LNCaP clone FGC (cell line): ENCODE measurements around the gene TOP3B.
A peak's percentile ranks its signal among the peaks of the same experiment; 100 is the strongest.
"Not testable (repeated sequence)": the region's sequence is repeated elsewhere in the genome, so short reads cannot be mapped to it uniquely, and the experiment has no call there.

Experiments used
- DNase-seq: peaks from one replicate; pipeline ENCODE4 v3.0.0-alpha.2; 2011; ENCODE audit warnings: low read depth
- H3K4me3 ChIP-seq: 2 replicates; pipeline ENCODE4 v1.5.1; 2011; ENCODE audit warnings: mild to moderate bottlenecking, low read depth, low read length, control low read depth
- TF ChIP-seq, protein P1 (sequence below): IDR thresholded peaks from 2 replicates; pipeline ENCODE4 v1.5.1; 2012; ENCODE audit warnings: mild to moderate bottlenecking; ENCODE audit not compliant: control insufficient read depth, insufficient read depth; ENCODE audit errors: extremely low read depth

The TOP3B gene

DNA sequence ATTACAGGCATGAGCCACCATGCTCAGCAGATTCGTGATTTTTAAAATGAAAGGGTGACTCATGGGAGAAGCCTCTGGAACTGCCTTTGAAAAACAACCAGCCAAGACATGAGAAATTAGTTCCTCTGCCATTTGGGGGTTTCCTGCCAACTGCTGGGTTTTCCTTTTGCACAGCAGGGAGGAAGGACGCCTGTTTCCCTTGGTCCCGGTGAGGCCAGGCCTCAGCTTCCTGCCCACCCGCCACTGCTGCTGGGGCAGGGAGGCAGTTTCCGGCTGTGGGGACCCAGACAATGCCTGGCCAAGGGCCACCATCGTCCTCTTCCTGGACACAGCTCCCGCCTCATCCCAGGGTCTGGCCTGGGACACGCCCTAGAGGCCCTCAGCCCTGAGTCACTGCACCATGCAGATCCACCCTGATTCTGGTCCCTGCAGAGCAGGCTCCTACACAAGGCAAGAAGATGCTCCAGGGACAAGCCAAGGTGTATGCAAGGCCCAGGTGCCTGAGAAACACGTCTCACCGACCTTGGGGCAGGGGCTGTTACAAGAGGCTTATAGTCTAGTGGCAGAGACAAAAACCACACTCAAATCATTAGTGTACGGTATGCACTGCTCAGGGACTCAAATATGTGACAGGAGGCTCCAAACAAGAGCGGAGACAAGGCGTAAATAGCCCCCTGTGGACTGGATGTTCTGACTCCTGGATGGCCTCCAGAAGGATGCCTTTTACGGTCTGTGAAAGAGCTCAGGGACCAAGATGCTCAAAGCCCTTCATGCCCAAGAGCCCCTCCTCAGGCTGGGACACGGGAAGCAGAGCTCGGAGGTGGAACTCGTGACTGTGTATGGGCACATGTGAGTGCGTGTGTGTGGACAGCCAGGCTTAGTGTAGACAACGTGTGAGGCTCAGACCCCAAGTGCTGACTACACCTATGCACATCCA is 39.9 kb downstream of the TOP3B start:
- DNase-seq: no peak
- TF ChIP-seq, protein P1, sequence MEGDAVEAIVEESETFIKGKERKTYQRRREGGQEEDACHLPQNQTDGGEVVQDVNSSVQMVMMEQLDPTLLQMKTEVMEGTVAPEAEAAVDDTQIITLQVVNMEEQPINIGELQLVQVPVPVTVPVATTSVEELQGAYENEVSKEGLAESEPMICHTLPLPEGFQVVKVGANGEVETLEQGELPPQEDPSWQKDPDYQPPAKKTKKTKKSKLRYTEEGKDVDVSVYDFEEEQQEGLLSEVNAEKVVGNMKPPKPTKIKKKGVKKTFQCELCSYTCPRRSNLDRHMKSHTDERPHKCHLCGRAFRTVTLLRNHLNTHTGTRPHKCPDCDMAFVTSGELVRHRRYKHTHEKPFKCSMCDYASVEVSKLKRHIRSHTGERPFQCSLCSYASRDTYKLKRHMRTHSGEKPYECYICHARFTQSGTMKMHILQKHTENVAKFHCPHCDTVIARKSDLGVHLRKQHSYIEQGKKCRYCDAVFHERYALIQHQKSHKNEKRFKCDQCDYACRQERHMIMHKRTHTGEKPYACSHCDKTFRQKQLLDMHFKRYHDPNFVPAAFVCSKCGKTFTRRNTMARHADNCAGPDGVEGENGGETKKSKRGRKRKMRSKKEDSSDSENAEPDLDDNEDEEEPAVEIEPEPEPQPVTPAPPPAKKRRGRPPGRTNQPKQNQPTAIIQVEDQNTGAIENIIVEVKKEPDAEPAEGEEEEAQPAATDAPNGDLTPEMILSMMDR: no peak
- H3K4me3 ChIP-seq: no peak overlapping the region

DNA sequence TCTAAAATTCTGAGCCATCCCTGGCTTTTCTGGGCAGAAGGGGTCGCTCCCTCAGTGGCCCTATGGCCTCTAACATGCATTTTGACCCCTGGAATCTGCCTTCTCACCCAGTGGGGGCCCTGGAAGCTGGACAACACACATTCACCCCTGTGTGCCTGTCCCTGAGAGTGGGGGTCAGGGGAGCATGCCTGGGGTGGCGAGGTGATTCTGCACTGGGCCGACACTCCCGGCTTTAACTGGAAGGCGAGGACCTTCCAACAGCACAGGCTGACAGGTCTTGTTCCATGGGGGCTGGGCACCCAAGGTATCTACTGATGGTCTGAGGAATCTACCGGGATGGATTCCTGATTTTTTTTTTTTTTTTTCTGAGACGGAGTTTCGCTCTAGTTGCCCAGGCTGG is 40.7 kb downstream of the TOP3B start:
- no peak overlapping the region for H3K4me3 ChIP-seq
- DNase-seq: no peak

DNA sequence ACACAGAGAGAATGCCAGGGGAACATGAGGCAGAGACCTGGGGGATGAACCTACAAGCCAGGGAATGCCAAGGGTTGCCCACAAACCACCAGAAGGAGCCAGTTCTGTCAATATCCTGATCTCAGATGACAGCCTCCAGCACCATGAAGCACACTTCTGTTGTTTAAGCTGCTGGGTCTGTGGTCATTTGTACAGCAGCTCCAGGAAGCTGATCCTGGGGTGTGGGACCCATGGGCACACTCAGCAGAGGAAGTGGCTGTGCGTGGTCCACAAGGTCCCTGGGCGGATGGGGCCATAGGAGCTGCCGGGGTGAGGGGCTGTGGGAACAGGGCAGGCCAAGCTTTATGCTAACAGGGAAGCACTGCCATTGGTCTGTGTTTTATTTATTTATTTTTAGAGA is 42.1 kb downstream of the TOP3B start:
- no peak overlapping the region for H3K4me3 ChIP-seq
- TF ChIP-seq, protein P1: no peak
- DNase-seq: no peak

More for the DNA sequence above, 40.7 kb downstream of the TOP3B start:
- TF ChIP-seq, protein P1: no peak

DNA sequence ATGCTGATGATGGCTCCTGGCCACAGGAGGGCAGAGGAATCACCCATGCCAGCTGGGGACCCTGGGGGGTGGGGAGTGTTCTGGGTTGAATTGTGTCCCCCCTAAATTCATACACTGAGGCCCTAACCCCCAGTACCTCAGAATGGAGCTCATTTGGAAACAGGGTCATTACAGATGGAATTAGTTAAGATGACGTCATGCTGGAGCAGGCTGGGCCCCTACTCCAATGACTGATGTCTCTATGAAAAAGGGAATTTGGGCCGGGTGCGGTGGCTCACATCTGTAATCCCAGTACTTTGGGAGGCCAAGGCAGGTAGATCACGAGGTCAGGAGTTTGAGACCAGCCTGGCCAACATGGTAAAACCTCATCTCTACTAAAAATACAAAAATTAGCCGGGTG is 42.7 kb downstream of the TOP3B start:
- not testable (repeated sequence) for H3K4me3 ChIP-seq, DNase-seq

DNA sequence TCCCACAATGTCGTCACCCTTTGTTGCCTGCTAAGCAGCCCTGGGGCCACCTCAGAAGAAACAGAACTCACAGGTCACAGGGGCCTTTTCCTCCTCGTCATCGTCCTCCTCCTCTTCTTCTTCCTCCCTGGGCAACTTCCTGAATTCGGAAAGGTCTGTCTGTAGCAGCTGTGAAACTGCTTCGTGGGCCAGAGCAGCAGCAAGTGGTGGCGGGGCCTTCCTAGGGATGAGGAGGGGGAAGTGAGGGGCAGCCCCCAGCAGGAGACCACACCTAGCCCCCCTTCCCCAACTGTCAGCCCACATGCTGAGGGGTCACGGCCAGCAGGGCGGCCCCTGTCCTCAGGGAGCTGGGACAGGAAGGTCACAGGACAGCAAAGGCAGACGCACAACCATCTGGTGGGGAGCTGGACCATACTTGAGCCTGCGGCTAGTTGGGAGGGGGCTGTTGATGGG is 43.1 kb downstream of the TOP3B start:
- no peak overlapping the region for H3K4me3 ChIP-seq
- DNase-seq: no peak
- TF ChIP-seq, protein P1: no peak

DNA sequence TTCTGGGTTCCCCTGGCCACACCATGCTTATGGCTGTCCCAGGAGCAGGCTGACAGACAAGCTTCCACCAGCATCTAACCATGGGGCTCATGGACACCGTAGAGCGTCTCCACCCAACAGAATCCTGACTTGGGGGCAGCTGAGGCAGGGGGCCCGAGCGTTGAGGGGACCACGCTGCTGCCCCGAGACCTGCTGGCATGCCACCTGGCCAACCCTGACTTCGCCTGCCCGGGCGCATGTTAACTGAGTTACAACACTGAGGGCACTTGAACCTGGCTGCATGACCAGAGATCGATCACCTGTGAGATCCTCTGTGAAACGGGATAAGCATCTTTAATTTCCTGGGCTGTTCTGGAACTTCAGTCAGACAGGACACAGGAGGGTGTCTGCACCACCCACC is 43.7 kb downstream of the TOP3B start:
- TF ChIP-seq, protein P1: no peak
- DNase-seq: no peak
- H3K4me3 ChIP-seq: no peak overlapping the region

DNA sequence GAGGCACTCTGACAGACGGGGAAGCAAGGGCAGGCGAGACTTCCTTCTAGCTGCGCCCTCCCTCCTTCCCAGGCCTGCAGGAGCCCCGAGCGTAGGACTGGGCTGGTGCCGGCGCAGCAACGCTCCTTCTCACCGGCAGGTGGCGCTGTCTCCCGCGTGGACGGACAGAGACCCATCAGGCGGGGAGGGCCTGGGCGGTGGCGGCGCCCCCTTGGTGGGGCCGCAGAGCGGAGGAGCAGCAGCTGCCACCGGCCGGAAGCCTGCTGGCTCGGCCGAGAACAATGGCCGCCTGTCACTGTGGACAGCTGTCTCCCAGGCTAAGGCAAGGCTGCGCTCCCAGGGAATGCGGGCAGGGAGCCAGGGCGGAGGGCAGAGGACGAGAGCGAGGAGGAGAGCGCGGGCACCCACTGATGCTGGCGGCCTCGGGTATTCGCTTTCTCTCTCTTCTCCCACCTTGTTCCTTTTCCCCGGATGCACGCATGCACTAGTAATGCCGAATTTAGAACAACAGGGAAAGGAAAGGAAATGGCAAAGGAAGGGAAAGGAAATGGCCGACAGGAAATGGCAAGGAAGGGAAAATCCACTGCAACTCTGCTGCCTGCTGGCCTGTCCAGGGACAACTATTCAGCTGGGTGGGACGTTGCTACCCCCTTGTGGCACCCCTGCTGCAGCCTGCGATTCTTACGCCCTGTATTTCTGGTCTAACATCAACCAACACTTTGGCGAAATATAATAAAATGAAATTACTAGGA is 44.3 kb downstream of the TOP3B start:
- peak overlapping the region; percentile 57 for H3K4me3 ChIP-seq
- peak; percentile 50 for DNase-seq
- TF ChIP-seq, protein P1: peak; percentile 99
